CD4-positive, alpha-beta T cell treated with Interleukin-21 for 1 hour (primary cell): ENCODE measurements around the gene CHMP2A.

Experiments
- DNase-seq: peaks from one replicate; pipeline ENCODE4 v3.0.0-alpha.2; 2020

The CHMP2A gene

GRCh38 chr19:58536852-58537798, 17.8 kb downstream of the CHMP2A start:
- DNase-seq = no peak

GRCh38 chr19:58535857-58536256, 19.0 kb downstream of the CHMP2A start:
- no peak for DNase-seq

- DNase-seq = no peak
Observed at GRCh38 chr19:58531034-58531840, 23.7 kb downstream of the CHMP2A start.

GRCh38 chr19:58529405-58529804, 25.5 kb downstream of the CHMP2A start:
- DNase-seq = no peak

GRCh38 chr19:58522709-58523108, 32.2 kb downstream of the CHMP2A start:
- no peak for DNase-seq

GRCh38 chr19:58521651-58522050, 33.3 kb downstream of the CHMP2A start:
- no peak for DNase-seq

- no peak for DNase-seq
Observed at GRCh38 chr19:58520257-58520599, 34.7 kb downstream of the CHMP2A start.

- DNase-seq = peak; percentile 94
Observed at GRCh38 chr19:58519355-58520256, 35.3 kb downstream of the CHMP2A start, which contains the start of gene ZBTB45. Gene ZBTB45 (minus strand): TSS chr19:58519810. CDS start chr19:58517673, 2,137 bp downstream.

- peak; percentile 53 for DNase-seq
Observed at GRCh38 chr19:58519087-58519354, 35.9 kb downstream of the CHMP2A start.

- no peak for DNase-seq
Observed at GRCh38 chr19:58518256-58519086, 36.4 kb downstream of the CHMP2A start.

GRCh38 chr19:58516964-58517833, 37.7 kb downstream of the CHMP2A start:
- no peak for DNase-seq

GRCh38 chr19:58516246-58516836, 38.6 kb downstream of the CHMP2A start:
- no peak for DNase-seq

GRCh38 chr19:58515259-58515658, 39.6 kb downstream of the CHMP2A start:
- no peak for DNase-seq

GRCh38 chr19:58514564-58515022, 40.3 kb downstream of the CHMP2A start:
- DNase-seq = no peak

- peak; percentile 93 for DNase-seq
Observed at GRCh38 chr19:58513694-58514563, 41.0 kb downstream of the CHMP2A start.

GRCh38 chr19:58513213-58513693, 41.7 kb downstream of the CHMP2A start:
- no peak for DNase-seq

- DNase-seq = no peak
Observed at GRCh38 chr19:58511353-58512208, 43.3 kb downstream of the CHMP2A start, which contains the start of gene SLC27A5. Gene SLC27A5 (minus strand): TSS chr19:58511992. CDS start chr19:58511955, 37 bp downstream.
